NCI-H446 treated with DMSO at 0.1 percent for 48 hours (cell line): ENCODE measurements around the gene SLC10A4.

ENCODE experiments used
- DNase-seq: peaks from one replicate; lab custom pipeline; 2025; lab: John Stamatoyannopoulos, UW

Gene SLC10A4

DNA sequence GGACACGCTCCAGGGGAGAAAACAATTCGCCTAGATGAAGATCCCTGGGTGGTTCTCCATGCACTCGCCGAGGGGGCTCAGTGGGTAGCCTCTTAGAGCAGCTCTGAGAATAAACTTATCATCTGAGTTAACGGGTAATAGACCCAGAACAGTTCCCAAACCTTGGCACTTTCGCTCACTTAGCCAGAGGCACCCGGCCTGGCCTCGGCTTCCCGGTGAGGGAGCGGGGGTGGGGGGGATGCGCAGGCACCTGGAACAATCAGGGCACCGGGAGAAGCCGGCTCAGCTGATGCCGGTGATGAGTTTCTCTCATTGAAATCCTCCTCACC, 6.5 kb downstream of the SLC10A4 start:
- no peak for DNase-seq

DNA sequence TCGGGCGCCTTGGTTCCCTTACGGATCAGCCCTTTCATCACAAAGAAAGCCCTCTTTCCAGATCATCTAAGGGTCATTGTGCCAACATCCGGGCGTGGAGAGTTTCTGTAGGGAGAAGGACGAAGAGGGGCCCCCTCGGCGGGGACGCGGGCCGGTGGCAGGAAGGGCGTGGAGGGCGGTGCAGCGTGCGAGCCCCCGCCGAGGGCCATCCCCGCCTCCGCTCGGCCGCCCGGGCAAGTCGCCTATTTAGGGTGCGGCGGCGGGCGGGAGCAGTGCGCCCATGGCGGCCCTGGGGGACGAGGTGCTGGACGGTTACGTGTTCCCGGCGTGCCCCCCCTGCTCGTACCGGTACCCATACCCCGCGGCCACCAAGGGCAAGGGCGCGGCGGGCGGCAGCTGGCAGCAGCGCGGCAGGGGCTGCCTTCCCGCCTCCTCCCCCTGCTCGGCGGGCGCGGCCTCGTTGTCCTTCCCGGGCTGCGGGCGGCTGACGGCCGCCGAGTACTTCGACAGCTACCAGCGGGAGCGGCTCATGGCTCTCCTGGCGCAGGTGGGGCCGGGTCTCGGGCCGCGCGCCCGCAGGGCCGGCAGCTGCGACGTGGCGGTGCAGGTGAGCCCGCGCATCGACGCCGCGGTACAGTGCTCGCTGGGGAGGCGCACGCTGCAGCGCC, 7.0 kb downstream of the SLC10A4 start, which contains the start of gene ZAR1:
Gene ZAR1, plus strand, starts transcription at position 241 of the 668 bp plus-strand sequence. Its CDS starts 40 bp downstream, at position 281.
- no peak for DNase-seq

DNA sequence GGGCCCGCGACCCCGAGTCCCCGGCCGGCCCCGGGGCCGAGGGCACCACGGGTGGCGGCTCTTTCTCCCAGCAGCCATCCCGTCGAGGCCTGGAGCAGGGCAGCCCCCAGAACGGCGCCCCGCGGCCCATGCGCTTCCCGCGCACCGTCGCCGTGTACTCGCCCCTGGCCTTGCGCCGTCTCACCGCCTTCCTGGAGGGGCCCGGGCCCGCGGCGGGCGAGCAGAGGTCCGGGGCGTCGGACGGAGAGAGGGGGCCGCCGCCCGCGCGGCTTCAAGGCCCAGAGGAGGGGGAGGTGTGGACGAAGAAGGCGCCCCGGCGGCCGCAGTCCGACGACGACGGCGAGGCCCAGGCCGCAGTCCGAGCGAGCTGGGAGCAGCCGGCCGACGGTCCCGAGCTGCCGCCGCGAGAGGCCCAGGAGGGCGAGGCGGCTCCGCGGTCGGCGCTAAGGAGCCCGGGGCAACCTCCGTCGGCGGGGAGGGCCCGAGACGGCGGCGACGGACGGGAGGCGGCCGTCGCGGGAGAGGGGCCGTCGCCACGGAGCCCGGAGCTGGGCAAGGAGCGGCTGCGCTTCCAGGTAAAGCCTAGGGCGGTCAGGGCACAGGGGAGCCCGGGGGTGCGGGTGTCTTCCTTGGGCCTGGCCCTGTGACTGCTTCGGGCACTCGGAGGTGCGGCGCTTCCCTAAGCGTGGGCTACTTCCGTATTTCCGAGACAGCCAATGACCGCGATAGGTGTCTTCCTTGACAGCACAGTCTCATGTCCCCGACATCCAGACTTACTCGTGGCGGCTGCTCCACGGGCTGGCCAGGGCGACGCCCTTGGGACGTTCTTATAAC, 7.8 kb downstream of the SLC10A4 start:
- DNase-seq: no peak

DNA sequence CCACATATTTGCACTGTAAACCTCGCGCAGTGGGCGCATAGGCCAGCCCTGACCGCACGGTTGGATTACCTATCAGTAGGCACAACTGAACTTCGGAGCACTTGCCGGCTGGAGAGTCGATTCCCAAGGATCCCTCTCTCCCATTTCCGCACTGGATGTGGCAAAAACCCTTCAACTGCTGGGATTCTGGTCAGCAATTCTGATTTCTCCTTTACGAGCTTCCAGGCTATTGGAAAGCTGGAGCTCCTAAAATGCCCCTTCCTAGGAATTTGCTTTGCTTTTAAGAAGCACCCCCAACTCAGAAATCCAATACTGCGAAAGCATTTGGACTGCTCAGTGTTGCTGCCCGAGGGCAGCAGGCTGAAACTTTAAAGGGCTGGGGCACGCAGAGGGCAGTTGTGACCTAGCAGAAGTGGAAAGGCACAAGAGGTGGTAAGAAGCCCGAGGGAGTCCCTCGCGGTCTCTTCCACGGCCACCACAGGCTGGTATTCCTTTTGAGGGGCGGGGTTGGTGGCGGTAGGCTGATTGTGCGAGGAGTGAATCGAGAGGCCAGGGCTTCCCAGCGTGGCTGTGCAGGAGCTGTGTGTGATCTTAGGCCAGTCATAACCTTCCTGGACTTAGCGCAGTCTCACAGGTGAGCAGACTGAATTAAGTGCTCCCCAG, 8.5 kb downstream of the SLC10A4 start:
- no peak for DNase-seq

DNA sequence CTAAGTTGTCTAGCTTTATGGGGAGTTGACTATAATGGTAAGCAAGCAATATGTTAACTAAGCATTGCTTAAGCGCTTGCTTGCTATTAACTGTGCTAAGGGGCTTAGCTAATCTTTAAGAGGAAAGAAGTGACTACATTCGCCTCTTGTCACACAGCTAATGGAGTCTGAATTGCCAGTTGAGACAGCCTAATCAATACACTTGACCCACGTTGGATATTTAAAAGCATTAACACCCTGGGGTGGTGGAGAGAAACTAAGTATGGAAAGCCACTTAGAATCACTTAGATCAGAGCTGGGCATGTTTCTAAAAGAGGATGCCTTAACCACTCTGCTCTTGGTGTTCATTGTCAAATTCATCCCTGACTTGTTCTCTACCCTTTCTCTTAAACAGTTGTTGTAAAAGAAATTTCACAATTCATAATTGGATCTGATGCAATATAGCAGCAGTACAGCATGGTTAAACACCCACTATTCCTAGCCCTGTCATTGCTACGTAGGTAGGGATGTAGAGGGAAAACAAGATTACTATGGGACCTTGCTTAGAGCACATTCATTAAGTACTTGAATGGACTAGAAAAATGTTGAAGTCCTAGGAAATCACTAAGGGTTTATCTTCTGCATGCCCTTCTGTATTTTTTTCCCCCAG, 10.4 kb downstream of the SLC10A4 start:
- no peak for DNase-seq

DNA sequence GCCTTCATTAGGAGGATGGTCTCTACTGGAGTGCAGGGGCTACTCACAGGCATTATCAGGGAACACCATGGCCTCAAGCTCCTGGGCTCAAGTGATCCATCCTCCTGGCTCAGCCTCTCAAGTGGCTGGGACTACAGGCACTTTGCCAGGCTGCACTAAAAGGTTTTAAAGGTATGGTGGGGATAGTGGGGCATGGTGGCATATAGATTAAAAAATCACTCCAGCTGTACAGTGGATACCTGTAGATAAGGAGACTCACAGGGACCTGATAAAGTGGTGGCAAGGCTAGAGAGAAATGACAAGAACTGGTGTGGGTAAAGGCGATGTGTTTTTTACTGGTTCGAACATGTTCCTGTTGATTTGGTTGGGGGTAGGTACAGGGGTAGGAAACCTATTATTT, 12.8 kb downstream of the SLC10A4 start:
- DNase-seq: no peak

DNA sequence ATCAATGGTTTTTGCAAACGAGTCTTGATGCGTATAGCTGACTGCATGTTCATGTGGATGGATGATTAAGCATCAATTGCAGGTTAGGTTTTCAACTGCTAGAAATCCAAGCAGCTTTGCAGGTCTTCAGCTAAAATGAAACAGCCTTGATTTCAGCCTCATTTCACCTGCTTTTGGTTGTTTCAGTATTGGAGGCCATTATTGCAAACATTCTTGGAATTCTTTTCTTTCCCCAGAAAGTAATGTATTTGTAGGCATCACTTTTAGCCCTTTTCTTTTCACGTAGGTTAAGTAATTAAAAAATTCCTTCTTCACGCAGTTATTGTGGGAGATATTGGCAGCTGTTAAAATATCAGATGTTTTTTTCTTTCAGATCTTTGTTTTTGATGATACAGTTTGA, 15.8 kb downstream of the SLC10A4 start:
- DNase-seq: no peak

DNA sequence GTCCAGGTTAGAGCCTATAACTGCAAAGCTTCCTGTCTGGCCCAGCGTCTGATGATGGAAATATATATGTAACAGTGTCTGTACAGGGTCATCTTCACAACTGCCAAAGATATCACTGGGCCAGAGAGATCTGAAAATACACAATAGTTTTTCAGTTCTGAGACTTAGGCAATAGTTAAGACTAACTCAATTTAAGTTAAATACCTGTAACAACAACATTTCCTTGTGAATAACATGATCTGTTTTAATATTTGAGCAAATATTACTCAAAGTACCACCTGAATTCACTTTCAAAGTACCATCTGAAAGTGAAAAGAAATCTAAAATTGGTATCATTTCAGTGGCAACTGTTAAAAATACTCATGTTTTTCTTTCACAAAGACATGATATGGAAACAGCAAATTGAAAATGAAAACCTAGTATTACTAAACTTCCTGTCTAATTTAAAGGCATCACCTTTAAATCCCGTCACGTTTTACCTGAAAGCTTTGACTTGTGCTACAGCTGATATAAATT, 16.5 kb downstream of the SLC10A4 start:
- no peak for DNase-seq

DNA sequence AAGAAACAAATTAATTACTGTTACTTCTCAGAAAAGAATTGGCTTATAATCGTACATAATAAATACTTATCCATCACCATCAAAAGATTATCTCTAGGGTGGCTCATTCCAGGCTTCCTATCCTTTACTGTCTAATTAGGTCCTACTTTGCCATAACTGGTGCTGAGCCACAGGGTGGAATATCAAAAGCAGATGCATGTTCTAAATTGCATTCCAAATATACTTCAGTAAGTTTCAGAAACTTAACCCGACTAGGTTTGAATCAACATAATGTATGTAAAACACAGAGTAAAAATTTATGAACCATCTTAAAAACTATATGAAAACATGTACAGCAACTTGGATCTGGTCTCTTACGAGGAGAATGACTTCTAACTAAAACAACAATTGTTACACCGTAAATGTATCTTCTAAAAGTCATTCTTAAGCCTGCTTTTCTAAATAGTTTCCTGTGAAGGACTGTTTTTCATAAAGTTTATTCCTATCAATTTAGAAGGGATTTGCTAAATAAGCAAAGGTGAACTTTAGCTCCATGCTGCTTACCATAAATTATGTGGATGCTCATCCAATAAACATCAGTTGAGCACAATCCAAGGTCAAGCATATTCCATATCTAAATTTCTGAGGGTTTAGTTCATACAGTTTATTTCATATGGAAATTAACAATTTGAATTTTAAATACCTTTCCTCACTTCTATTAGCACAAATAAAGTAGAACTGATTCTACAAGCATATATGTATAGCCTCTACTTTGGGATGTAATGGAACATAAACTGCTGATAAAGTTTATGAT, 20.3 kb downstream of the SLC10A4 start:
- no peak for DNase-seq

DNA sequence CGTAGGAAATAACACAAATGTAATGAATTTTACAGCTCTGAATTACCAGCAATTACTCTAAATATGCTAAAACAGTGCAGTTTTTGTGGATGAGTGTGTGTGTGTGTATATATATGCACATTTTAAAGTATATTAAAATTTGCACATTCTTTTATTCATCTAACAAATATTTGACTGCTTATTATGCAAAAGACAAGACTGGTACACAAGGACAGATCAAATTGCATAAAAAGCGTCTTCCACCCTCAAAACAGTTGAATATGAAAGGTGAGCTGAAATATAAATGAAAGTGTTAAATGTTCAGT, 20.8 kb downstream of the SLC10A4 start:
- no peak for DNase-seq

DNA sequence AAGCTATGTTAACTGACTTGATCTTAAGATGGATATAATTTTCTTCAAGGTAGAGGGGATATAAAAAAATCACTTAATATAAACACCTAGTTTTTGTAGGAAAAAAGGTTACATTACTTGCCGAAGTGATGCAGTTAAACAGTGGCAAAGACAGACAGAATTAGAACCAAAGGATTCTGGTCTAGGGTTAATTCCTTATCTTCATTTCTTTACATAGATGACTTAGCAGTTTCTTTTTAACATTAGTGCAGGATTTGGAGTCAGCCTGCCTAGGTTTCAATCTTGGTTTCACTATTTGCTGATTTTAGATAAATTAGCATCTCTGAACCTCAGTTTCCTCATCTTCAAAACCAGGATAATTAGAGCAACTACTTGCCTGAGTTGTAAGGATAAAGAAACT, 21.2 kb downstream of the SLC10A4 start:
- DNase-seq: no peak

DNA sequence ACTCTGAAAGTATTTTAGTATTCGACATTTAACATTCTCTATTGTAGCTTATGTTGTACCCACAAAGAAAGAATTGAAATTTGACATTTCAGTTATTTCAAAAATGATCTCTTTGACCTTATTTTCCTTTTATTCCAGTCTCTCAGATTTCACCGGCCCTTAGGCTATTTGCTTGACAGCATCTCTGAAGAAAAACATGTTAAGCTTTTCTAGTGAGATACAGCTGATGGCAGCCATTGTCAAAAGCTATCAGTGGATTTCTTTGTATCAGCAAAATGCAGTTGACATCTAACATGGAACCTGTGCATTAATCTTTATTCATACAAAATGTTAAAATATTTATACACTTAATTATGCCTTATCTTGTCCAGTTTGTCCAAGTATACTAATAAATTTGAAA, 23.6 kb downstream of the SLC10A4 start:
- no peak for DNase-seq

DNA sequence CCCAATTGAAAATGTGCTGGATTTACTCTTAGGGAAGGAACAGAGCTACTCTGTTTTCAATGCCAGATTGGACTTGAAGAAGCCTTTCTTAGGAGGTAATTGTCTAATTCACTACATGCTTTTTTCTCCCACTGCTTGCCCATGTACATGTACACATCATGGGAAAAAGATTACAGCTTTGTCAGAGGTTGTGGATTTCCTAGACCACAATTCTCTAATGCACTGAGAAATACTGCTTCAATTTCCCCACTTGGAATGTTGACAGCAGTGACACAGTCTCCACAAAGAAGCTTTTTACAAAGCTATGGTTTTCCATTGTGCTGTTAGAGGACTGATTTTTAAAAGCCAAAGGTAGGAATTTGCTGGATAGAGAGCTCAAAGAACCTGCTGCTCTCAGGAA, 26.4 kb downstream of the SLC10A4 start:
- no peak for DNase-seq

DNA sequence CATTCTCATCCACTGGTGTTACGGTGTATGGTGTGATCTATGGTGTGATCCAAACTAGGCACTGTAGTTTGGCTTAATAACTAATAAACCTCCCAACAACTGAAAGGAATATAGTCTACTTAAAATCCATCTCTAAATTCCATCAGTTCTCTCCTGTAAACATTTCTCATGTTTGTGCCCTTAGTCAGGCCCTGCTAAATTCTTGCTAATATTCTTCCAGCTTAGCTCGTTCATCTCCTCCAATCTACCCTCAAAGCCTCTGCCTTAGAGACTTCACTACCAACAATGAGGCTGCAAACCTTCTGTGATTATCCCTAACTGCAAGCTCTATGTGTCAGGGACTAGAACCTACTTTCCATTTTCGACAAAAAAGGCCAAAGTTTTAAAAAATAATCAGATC, 35.0 kb downstream of the SLC10A4 start:
- DNase-seq: no peak

DNA sequence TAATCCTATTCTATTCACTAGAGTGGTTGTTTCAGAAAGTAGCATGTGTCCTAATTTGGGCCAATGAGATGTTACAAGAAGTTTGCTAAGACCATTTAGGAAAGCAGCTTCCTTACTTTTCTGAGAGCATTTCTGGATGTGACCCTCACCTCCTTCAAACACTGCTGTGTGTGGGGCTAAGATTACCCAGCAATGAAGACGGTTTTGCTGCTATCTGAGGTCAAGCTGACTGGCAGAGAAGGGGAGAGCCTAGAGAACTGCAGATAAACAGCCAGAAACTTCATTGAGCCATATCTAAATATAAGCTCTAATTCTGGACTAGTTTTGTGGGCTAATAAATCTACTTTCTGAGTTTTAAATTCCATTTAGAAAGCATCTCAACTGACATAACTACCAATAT, 43.3 kb downstream of the SLC10A4 start:
- no peak for DNase-seq

DNA sequence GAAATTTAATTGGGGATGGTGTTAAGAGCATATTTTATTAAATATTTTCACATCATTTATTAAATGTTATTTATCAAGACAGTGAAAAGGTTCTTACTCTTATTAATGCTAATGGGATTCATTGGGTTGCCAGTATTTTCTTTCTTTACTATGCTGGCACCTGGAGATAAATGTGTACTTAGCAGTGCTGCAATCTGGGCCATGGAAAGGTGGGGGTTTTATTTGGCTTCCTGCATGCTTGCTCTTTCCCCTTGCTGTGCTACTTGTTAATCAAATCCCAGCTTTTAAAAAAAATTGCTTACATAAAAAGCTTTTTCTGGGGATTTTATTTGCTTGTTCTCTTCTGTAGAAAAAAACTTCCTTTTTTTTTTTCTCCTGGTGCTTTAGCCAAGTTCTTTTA, 55.2 kb downstream of the SLC10A4 start:
- DNase-seq: no peak
